HuH-7 (cell line): ENCODE results near the gene C10orf71.

Experiments used
- DNase-seq: peaks from one replicate; pipeline ENCODE4 v3.0.0; 2011; ENCODE audit warnings: low spot score

Gene C10orf71

GRCh38 chr10:49361178-49361554 is 62.2 kb downstream of the C10orf71 start:
- DNase-seq, result no peak

DNA sequence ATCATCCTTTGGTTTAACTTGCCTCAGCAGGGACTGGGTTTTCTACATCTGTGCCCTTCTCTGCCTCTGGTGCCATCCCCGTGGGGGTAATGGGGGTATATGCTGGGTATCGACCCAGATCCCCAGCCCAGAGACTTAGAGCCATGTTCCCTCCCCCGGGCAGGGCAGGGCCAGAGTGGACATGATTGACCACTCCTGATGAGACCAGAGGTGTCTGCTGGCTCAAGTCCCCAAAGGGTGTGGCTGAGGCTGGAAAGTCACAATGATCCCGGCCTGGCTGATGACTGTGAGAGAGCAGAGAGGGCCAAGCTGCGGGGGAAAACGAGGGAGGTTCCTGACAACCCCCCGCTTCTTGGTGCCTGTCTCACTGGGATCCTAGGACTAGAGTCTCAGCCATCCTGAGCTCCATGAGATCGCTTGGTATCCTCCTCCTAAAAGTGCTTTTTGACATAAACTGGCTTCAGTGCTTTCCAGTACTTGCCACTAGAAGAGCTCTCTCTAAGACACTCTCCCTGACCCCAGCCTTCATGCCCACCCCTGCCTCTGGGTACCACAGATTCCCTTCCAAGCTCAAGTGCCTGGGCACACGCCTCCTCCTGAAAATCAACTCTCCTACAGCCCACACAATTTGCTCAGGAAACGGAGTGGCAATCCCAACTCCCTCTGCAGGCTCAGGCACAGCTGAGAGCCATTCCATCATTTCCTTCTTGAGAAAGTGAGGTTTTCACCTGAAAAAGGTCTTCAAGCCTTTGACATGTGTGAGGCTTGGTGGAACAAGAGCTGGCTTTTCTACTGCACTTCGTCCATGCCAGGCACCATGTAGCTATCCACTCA is 63.0 kb downstream of the C10orf71 start:
- DNase-seq, result no peak

- DNase-seq, result peak; percentile 26
Measured at GRCh38 chr10:49362596-49363260, 63.8 kb downstream of the C10orf71 start.

GRCh38 chr10:49363309-49364031 is 64.5 kb downstream of the C10orf71 start:
- DNase-seq, result no peak

DNA sequence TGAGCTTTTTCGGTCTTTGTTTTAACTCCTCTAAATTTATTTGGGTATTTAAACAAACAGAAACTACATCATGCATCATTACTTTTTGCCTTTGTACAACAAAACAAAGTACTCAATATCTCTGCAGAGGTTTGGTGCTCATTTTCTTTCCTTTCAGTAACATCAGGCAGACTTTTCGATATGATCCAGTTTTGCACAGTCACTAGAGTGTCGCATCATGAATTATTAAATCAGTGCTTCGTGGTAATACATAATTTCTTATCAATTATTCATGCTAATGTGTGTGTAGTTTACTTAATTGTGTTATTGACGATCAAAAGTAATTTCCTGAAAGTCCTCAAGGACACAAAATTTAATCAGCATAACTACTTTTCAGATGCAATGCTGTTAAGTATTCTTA is 65.1 kb downstream of the C10orf71 start:
- no peak for DNase-seq

DNA sequence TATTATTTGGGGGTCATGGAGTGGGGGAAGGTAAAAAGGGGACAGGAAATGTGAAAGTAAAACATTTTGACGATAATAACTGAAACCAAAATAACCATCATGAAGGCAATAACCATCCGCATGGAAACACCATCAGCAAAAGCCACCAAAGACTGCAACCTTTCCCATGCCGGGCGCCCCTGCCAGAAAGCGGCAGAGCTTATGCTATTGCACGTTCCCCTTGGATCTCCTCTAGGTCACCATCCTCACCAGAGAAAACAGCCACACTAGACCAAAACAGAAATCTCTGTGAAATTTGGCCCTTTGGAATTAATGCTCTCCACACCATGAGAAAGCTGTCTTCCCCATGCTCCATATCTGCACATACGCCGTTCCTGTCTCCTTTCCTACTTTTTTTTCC is 65.8 kb downstream of the C10orf71 start:
- DNase-seq, result no peak

- DNase-seq, result no peak
Measured at GRCh38 chr10:49365275-49365674, 66.3 kb downstream of the C10orf71 start.

DNA sequence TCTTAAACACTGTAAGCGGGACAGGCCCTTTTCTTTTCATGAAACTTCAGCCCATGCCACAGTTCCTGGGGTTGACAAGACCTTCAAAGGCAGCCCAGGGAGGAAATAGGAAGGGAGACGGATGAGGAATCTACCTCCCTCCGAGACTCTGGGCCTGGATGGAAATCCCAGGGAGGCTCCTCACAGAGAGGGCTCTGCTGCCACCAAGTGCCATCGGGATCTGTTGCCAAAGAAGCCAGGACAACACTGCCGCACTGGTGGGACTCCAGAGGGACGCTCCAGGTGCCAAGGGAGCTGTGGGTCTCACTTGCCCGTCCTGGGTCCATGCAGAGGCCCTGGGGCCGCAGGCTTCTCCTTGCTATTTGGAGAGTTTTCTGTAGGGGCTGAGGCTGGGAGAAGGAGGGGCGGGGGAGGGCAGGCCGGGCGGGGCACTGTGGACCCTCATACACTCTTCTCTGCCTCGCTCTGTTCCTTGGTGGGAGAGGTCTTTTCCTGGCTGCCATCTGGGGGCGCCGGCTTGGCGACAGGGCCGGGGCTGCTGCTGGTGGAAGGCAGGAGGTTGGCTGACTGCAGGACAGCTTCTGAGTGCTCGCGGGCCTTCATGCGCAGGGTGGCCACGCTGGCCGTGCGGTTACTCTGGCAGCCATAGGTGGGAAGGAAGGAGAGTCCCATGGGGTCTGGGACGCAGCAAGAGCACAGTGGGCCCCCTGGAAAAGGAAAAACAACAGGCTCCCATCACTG is 66.9 kb downstream of the C10orf71 start:
- no peak for DNase-seq

DNA sequence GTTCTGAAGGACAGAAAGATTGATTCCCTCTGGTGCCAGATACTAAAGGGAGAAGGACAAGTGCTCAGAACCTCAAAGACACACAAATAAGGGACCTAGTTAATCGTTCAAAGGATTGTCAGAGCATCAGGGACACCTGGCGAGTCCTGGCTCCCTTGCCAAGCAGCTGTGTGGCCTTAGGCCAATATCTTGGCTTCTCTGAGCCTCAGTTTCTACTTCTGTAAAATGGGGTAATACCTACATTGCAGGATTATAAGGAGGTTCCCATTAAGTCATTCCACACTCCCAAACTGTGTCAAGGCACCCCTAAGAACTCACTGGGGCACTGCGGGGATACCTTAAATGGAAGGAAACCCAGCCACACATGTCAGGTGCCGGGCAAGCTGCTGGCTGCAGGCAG is 67.5 kb downstream of the C10orf71 start:
- DNase-seq, result no peak

DNA sequence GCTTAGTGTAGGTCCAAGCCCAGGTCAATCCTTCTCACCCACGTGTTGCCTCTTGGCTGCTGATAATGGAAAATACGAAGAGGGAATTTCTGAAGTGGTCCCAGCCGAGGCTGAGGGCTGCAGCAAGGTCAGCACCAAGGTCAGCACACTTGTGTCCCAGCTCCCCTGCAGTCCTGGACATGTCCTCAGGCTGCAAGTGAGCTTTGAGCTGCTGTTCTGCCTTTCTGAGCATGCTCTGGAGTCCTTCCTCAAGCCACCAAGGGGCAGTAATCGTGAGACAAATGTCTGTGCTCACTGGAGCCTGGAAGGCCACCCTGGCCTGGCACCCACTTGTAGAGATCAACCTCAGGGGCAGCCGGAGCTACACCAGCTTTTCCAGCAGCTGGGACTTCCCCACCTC is 68.6 kb downstream of the C10orf71 start:
- no peak for DNase-seq

DNA sequence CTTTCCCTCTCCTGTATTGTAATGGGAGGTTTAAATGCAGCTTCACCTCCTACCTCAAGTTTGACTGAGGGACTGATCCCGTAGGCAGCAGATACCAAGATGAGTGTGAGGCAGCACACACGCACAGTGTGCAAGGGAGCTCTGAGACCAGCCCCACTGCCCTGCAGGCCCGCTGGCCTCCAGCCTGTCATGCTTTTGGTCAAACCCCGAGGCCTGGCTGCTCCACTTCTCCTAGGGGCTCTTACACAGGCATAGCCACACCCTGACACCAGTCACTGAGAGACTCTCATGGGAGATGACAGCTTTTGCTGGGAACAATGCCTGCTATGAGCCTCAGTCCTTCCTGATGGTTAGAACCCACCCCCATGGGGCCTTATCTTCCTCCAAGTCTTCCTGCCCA is 69.3 kb downstream of the C10orf71 start:
- no peak for DNase-seq

DNA sequence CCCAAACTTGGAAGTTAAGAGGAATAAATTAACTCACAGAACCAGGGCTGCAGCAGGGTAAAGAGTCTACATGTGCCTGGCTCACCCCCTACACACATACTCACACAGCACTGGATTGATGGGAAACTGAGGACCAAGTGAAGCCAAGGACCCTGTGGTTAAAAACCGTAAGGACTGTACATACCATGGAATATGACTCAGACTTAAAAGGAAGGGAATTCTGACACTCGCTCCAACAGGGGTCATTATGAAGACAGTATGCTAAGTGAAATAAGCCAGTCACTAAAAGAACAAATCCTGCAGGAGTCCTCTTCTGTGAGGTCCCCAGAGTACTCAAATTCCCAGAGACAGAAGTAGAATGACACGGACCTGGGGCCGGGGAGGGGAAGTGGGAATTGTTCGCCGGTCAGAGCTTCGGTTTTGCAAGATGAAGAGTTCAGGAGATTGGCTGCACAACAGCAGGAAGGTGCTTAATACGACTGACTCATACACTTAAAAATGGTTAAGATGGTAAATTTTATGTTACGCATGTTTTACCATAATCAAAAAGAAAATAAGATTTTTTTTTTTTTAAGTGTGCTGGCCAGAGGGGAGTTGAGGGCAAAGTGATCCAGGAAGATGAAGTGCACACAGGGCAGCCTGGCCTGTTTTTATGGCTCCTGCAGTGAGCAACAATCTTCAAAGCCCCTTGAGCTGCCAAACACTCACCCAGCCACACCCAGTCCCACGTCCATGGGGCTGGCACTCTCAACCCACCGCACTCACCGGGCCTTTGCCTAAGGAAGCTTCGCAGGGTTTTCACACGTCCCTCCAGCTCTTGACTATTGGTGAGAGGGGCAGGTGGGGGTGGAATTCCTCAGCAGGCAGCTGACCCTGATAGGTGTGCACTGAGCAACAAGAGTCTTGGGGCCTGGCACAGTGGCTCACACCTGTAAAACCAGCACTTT is 70.5 kb downstream of the C10orf71 start:
- DNase-seq, result no peak

- DNase-seq, result no peak
Measured at GRCh38 chr10:49370326-49371100, 71.5 kb downstream of the C10orf71 start.

GRCh38 chr10:49371967-49372366 is 73.0 kb downstream of the C10orf71 start:
- DNase-seq, result no peak

DNA sequence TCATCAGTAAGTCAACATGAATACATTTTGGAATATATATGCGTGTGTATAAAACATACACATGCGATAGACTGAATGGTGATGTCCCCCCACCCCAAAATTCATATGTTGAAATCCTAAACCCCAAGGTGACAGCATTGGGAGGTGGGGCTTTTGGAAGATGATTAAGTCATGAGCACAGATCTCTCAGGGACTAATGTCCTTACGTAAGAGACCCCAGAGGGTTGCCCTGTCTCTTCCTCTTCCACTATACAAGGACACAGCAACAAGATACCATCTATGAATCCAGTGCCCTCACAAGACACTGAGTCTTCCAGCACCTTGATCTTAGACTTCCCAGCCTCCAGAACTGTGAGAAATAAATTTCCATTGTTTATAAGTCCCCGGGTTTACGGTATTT is 74.4 kb downstream of the C10orf71 start:
- DNase-seq, result no peak

DNA sequence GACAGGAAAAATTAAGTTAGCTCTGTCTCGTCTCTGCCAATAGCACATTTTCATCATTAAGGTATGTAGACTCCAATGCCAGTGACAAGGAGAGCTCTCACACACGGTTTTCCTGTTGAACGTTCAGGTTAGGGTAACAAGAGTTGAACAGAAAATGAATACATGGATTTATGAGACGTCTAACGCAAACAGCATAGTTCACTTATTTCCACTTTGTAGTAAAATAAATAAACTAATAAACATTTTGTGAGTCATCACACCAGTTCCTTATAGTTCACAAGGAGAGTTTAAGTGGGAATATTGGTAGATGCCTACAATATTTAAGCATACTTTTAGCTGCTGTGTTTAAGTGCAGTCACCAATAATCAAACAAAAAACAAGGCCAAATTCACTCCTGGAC is 75.8 kb downstream of the C10orf71 start:
- DNase-seq, result no peak

DNA sequence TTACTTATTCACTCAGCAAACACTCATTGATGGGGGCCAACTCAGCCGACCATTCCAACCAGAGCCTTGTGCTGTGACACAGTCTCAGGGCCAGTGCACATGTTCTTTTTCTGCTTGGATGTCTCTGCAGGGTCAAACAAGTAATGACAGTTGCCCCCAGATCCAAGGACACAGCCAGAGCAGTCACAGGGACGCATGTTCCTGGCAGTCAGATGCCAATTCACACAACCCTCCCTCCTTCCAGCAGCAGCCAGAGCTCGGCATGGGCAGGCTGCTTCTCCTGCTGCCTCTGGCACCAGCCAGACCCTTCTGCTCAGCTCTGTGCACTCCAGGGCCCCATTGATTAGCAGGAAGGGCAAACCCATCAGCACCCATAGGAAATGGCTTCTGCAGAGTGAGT is 76.6 kb downstream of the C10orf71 start:
- DNase-seq, result no peak
